CD4-positive, alpha-beta T cell (primary cell): ENCODE results near the gene SH3RF1. TPM values are rescaled to one million over a fixed set of nuclear protein-coding genes. Genes with fewer than 3 reads are reported as not detected.

Experiments
- ATAC-seq: fragments of 200-7000 bp; cut with Tn5 transposase; one replicate; pipeline ENCODE4 v1.10.0; 2022; ENCODE audit warnings: mild to moderate bottlenecking; ENCODE audit not compliant: poor library complexity
- CTCF ChIA-PET: fragments of 350-600 bp; sonication (Branson Sonifier 250); formaldehyde crosslinking; loops from one replicate; lab custom pipeline; 2021; ENCODE audit warnings: antibody characterized with exemption, inconsistent platforms; lab: Charles Lee
- POLR2A ChIA-PET: fragments of 350-600 bp; sonication (Branson Sonifier 250); formaldehyde crosslinking; loops from one replicate; lab custom pipeline; 2021; ENCODE audit warnings: antibody characterized with exemption, inconsistent platforms; lab: Charles Lee
- DNase-seq, 14 experiments: peaks; one replicate each; pipeline ENCODE4 v3.0.0-alpha.2; 2013 to 2020; ENCODE audit warnings: mixed read lengths in 2 of 14
- H3K27ac ChIP-seq, 2 donors: one replicate each; pipeline versions ENCODE4 v1.5.1 to v1.7.0; 2013; ENCODE audit warnings: low read length in 2 of 2, low read depth in 1 of 2, mild to moderate bottlenecking in 1 of 2
- H3K27me3 ChIP-seq, 2 experiments: 1 replicate in 1 of 2; 2 replicates in 1 of 2; pipeline versions ENCODE4 v1.6.1 to v1.7.0; 2013; ENCODE audit warnings: low read length in 2 of 2, control low read depth in 1 of 2, mild to moderate bottlenecking in 1 of 2, moderate library complexity in 1 of 2; ENCODE audit not compliant: insufficient read depth in 2 of 2, control insufficient read depth in 1 of 2
- H3K36me3 ChIP-seq: one replicate; pipeline ENCODE4 v1.6.1; 2013; ENCODE audit warnings: low read length, control low read depth; ENCODE audit not compliant: insufficient read depth
- H3K4me1 ChIP-seq: one replicate; pipeline ENCODE4 v1.6.1; 2013; ENCODE audit warnings: low read length, control low read depth; ENCODE audit not compliant: insufficient read depth
- H3K4me3 ChIP-seq: one replicate; pipeline ENCODE4 v1.5.1; 2013; ENCODE audit warnings: mild to moderate bottlenecking, low read length, moderate library complexity
- H3K9me3 ChIP-seq, 2 experiments: 1 replicate in 1 of 2; 2 replicates in 1 of 2; pipeline versions ENCODE4 v1.6.1 to v1.7.0; 2013; ENCODE audit warnings: low read length in 2 of 2, mild to moderate bottlenecking in 2 of 2, control low read depth in 1 of 2, moderate library complexity in 1 of 2; ENCODE audit not compliant: control insufficient read depth in 1 of 2, insufficient read depth in 1 of 2
- H3K27ac Mint-ChIP-seq: one replicate; pipeline ENCODE4 v1.8.0; 2020; ENCODE audit warnings: mixed read lengths
- H3K27me3 Mint-ChIP-seq: one replicate; pipeline ENCODE4 v1.8.0; 2021; ENCODE audit warnings: mixed read lengths
- H3K36me3 Mint-ChIP-seq: one replicate; pipeline ENCODE4 v1.8.0; 2021; ENCODE audit warnings: low read depth, mixed read lengths
- H3K4me1 Mint-ChIP-seq: one replicate; pipeline ENCODE4 v1.8.0; 2021; ENCODE audit warnings: low read depth, mixed read lengths
- H3K4me3 Mint-ChIP-seq: one replicate; pipeline ENCODE4 v1.8.0; 2020; ENCODE audit warnings: mild to moderate bottlenecking, mixed read lengths
- H3K9me3 Mint-ChIP-seq: one replicate; pipeline ENCODE4 v1.8.0; 2020; ENCODE audit warnings: mixed read lengths
- CTCF ChIP-seq: fragments of 200-600 bp; IDR thresholded peaks from one replicate; pipeline ENCODE4 v1.8.0; 2022; ENCODE audit warnings: antibody characterized with exemption, mild to moderate bottlenecking
- intact Hi-C, 2 experiments: fragments of 100-400 bp; cut with DNase I in 1 of 2; cut with micrococcal nuclease in 1 of 2; formaldehyde crosslinking; loops; one replicate each; pipeline versions ENCODE4 v1.15.1 to v1.9.0; 2023 to 2025; cut with DNase I, micrococcal nuclease
- total RNA-seq, 174 experiments: library from RNA in 2 of 174; stranded (reverse) in 2 of 174; gene quantifications; one replicate each; pipeline ENCODE4 v1.2.3 and lab custom pipeline; 2021 to 2026

SH3RF1 gene
- total RNA-seq, 2 experiments from 2014 or later, result 0.25 TPM; not detected in 1

- Histone ChIP-seq H3K27ac (no peak overlapping the region), H3K27me3 (no peaks in the 10 kb centered on the region), H3K36me3 (no peaks in the 10 kb centered on the region), H3K9me3 (no peaks in the 10 kb centered on the region), H3K4me3 (no peak overlapping the region), H3K4me1 (no peaks in the 10 kb centered on the region)
- Mint-ChIP-seq H3K4me1 (no peaks in the 10 kb centered on the region), H3K4me3 (no peak overlapping the region), H3K27me3 (peaks cover 18% of the 10 kb centered on the region), H3K36me3 (no peaks in the 10 kb centered on the region), H3K9me3 (no peaks in the 10 kb centered on the region), H3K27ac (no peak overlapping the region)
- TF ChIP-seq CTCF, result no peak
- intact Hi-C loops, result no loop called here
- ChIA-PET POLR2A (no interaction called here), CTCF (no interaction called here)
- DNase-seq (no peak), ATAC-seq (no peak)
Measured at GRCh38 chr4:169246957-169247396, 23.8 kb downstream of the SH3RF1 start.

- no peaks in the 10 kb centered on the region for H3K9me3 Mint-ChIP-seq
- ATAC-seq, result no peak
- no peaks in the 10 kb centered on the region for H3K27me3 ChIP-seq
- intact Hi-C loops, result no loop called here
- H3K9me3 ChIP-seq, result no peaks in the 10 kb centered on the region
- no peaks in the 10 kb centered on the region for H3K4me1 ChIP-seq
- H3K27ac ChIP-seq, result no peak overlapping the region
- ChIA-PET CTCF (no interaction called here), POLR2A (no interaction called here)
- no peak overlapping the region for H3K4me3 ChIP-seq
- DNase-seq, result no peak
- TF ChIP-seq CTCF, result no peak
- H3K27ac Mint-ChIP-seq, result no peak overlapping the region
- H3K4me3 Mint-ChIP-seq, result no peak overlapping the region
- H3K4me1 Mint-ChIP-seq, result no peaks in the 10 kb centered on the region
- H3K36me3 ChIP-seq, result no peaks in the 10 kb centered on the region
- H3K36me3 Mint-ChIP-seq, result no peaks in the 10 kb centered on the region
- peaks cover 18% of the 10 kb centered on the region for H3K27me3 Mint-ChIP-seq
Measured at GRCh38 chr4:169246279-169246678, 24.5 kb downstream of the SH3RF1 start.

GRCh38 chr4:169245061-169245460, 25.7 kb downstream of the SH3RF1 start:
- H3K27ac ChIP-seq, result no peak overlapping the region
- no peaks in the 10 kb centered on the region for H3K27me3 ChIP-seq
- CTCF ChIA-PET, result no interaction called here
- Mint-ChIP-seq H3K27me3 (peaks cover 18% of the 10 kb centered on the region), H3K9me3 (no peaks in the 10 kb centered on the region), H3K4me1 (no peaks in the 10 kb centered on the region), H3K27ac (no peak overlapping the region), H3K4me3 (no peak overlapping the region), H3K36me3 (no peaks in the 10 kb centered on the region)
- DNase-seq (no peak), ATAC-seq (no peak)
- POLR2A ChIA-PET, result no interaction called here
- no peaks in the 10 kb centered on the region for H3K9me3 ChIP-seq
- intact Hi-C loops, result no loop called here
- no peaks in the 10 kb centered on the region for H3K4me1 ChIP-seq
- H3K36me3 ChIP-seq, result no peaks in the 10 kb centered on the region
- H3K4me3 ChIP-seq, result no peak overlapping the region
- no peak for TF ChIP-seq CTCF
